AG08396 (cell line): ENCODE results near the gene RPS5.
A peak's percentile ranks its signal among the peaks of the same experiment; 100 is the strongest.
"Not testable (repeated sequence)": the region's sequence is repeated elsewhere in the genome, so short reads cannot be mapped to it uniquely, and the experiment has no call there.

Experiments used
- DNase-seq: peaks from one replicate; pipeline ENCODE4 v3.0.0; 2012; ENCODE audit warnings: low spot score, mixed read lengths

RPS5 gene

DNA sequence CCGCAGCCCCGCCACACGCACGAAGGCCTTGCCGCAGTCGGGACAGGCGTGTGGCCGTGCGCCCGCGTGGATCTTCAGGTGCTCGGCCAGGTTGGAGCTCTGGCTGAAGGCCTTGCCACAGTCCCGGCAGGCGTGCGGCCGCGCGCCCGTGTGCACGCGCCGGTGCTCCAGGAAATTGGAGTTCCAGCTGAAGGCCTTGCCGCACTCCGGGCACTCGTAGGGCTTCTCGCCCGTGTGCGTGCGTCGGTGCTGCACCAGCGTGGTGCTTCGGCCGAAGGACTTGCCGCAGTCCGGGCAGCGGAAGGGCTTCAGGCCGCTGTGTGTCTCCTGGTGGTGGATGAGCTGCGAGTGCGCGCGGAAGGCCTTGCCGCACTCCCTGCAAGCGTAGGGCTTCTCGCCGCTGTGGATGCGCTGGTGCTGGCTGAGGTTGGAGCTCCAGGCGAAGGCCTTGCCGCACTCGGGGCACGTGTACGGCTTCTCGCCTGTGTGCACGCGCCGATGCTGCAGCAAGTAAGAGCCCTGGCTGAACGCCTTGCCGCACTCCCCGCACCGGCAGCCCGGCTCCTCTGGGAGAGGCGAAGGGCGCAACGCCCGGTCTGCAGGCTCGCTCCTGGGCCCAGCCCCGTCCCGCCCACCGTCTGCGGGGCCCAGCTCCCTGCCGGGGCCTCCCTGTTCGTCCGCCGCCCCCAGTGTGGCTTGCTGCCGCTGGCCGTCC is 30.1 kb upstream of the RPS5 start:
- no peak for DNase-seq

DNA sequence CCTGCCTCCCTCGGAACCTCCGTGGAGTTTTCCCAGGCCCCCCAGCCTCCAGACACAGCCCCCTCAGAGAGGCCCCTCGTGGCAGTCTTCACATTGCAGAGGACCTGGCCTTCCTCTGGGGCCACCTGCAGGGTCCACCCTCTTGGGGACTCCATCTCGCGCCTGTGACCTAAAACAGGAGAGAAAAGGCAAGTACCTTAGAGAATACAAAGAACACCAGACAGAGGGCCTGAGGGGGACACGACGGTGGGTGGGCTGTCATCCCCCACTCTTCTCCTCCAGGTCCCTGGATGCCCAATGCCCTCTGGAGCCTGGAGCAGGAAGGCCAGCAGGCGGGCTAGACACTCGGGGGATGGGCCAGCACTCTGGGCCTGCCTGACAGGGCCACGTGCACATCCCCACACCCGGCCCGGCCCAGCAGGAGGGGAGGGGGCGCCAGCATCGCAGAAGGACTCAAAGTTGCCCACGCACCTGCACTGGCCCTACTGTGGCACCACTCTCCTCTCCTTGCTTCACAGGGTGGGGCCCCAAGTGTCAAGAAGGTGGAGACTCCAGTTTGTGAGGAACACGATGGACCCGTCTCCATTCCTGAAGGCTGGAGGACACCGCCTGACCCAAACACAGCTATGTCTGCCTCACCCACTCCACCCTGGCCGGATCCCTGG is 29.5 kb upstream of the RPS5 start:
- no peak for DNase-seq

DNA sequence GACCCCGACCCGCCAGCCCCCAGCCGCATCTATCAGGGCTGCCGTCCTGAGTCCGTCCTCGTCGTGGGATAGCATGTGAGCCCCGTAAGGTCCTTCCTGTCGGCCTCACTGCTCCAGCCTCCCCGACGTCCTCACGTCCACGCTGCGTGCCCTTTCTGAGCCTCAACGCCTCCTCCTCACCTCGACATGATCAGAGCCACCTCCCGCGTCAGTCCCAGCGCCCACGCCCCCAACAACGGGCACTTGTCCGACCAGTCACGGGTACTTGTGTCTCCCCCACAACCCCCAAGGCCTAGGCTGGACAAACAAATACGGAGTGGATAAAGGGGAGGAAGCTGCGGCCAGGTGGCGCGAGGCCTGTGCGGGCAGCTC is 25.2 kb upstream of the RPS5 start:
- DNase-seq: peak; percentile 70

DNA sequence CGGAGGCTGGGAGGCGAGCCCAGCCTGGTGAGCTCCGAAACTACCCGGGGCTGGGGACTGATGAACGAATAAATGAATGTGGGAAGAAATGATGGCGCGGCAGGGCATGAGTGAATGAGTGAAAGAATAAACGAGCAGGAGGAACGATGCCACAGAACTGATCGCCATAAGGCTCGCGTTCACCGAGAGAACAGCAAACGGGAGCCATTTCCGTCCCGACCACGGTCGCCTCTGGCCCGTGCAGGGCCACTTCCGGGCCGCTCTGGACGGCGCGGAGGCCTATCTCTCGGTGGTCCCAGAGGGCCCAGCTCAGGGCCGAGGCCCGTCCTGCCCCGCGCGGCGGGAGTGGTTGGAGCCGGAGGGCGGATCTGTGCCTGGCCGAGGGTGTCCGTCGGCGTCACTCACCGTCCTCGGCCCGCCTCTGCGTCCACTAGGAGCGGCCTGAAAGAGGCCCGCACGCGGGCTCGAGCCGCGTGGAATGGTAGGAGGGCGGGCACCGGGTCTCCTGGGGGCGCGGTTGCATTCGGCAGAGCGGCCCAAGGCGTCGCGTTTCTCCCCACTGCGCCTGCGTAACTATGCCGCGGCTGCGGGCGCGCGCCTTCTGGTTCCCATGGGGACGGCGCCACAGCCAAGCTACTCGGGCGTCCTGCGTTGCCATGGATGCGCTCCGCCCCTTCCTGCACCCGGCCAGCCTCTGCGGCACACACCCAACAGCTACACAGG is 24.6 kb upstream of the RPS5 start, which contains the start of gene ZNF497:
Gene ZNF497 (minus strand): TSS at position 480 of the 723 bp plus-strand sequence. CDS start 5,116 bp downstream, outside the sequence.
- DNase-seq: peak; percentile 100

DNA sequence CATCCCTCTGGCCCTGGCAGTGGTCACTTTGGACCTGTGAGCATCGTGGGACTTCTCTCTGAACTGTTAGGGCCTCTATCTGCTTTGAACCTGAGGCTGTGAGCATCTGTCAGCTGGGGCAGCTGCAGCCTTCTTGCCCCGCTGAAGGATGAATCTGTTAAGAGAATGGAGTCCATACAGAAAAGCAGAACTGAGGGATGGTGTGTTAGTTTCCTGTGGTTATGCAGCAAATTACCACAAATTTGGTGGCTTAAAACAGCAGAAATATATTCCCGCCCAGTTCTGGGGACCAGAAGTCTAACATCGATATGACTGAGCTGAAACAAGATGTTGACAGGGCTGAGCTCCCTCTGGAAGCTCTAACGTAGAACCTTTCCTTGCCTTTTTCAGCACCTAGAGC is 22.9 kb upstream of the RPS5 start:
- no peak for DNase-seq

DNA sequence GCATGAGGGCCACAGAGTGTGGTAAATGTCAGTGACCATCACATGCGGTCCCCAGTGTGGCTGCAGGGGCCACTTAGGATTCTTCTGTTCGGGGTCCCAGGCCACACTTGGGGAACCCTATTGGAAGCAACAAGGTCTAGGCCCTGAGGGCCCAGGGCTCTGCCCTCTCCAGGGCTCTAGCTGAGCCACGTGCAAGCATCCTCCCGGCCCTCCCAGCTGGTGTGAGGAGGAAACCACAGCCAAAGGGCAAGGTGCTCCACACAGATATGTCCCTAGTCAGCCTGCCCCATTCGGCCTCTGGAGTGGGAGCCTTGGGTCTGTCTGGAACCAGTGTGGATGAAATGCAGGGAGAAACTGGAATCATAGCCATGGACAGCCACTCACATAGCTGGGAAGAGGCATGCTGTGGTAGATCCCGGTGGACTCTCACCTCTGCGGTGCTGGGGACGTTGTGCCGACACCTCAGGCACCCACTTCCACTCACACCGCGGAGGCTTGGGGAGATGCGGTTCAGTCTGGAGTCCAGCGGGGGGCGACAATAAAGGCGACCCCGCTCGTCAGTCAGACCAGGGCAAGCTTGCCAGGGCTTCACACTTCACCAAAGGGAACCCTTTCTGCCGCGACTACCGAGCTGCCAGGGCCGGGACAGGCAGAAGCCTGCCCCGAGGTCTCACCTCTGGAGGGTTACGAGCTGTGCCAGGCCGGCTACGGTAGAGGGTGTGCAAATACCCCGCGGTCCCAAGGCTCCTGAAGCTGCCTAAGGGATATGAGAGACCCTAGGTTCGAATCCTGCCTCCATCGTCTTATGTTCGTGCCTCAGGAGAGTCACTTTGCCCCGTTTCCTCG is 20.3 kb upstream of the RPS5 start:
- DNase-seq: no peak

DNA sequence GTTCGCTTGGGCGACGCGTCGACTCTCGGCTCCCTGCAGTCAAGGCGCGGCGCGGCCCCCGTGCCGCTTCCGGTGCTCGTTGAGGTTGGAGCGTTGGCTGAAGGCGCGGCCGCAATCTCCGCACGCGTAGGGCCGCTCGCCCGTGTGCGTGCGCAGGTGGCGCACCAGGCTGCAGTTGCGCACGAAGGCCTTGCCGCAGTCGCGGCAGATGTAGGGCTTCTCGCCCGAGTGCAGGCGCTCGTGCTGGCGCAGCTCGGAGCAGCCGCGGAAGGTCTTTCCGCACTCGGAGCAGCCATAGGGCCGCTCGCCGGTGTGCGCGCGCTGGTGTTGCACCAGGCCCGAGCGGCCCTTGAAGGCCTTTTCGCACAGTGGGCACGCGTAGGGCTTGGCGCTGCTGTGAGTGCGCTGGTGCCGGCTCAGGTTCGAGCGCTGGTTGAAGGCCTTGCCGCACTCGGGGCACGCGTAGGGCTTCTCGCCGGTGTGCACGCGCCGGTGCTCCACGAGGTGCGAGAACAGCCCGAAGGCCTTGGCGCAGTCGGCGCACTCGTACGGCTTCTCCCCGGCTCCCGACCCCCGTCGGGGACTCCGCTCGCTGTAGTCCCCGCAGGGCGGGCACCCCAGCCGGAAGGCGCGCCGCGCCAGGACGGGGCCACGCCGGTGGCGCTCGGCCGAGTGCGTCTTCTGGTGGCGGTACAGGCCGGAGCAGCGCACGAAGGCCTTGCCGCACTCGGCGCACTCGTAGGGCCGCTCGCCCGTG is 19.2 kb upstream of the RPS5 start:
- no peak for DNase-seq

DNA sequence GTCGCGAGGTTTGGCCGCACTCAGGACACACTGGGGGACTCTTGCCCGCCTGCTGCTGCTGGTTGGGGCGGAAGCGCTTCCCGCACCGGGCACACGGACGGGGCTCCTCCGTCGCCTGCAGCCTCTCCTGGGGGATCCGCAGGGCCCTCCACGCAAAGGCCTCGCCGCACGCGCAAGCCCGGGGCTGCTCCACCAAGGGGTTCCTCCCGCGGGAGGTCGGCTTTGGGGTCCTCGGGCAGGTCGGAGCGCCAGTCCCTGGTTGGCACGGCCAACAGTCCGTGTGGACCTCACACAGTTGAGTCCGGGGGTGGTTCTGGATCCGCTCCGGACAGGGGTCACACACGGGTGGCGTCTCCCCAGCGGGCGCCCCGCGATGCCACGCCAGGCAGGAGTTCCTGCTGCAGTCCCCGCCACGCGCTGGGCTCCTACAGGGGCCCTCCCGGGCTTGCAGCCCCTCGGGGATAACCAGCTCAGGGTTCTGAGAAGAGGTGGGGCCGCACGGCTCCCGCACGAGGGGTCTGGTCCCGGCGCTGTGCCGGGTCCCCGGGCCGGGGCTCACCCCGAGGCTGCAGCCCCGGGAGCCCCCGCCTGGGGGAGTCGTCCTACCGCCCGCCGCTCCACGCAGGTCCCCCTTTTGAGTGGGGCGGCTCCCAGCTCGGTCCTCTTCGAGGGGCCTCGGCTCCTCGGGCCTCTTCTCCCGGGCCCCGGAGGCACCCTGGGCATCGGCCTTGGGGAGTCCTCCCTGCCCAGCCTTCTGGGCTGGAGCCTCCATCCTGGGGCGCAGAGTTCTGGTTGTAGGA is 18.3 kb upstream of the RPS5 start:
- no peak for DNase-seq

DNA sequence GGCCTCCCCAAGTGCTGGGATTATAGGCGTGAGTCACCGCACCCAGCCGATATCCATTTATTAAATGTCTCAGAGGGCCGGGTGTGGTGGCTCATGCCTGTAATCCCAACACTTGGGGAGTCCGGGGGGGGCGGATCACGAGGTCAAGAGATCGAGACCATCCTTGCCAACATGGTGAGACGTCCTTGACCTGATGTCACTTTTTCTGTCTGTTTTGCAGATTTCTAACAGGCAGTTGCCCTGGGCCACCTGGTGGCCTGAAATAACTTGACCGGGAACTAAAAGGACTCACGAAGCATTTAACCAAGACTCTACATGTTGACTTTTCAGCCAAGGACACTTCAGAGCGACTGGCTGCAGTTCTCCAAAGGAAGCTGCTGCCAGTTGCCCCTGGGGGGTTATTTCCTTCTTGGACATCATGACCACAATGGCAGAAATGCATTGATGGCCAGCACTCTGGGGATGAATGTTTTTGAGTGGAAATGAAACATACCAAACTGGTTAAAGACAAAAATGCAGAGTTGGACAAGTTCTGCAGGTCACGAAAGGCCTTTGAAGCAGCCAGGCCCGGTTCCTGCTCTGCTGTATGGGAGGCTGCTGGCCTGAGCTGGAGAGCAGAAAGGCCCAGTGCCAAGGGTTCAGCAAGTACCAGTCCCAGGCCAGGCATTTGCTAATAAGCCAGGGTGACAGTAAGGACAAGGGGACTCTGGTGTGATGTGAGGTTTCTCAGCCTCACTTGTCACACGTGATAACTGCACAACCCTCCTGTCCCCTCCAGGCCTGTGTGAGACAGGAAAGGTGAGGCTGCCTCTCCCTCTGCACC is 14.5 kb upstream of the RPS5 start:
- DNase-seq: no peak

DNA sequence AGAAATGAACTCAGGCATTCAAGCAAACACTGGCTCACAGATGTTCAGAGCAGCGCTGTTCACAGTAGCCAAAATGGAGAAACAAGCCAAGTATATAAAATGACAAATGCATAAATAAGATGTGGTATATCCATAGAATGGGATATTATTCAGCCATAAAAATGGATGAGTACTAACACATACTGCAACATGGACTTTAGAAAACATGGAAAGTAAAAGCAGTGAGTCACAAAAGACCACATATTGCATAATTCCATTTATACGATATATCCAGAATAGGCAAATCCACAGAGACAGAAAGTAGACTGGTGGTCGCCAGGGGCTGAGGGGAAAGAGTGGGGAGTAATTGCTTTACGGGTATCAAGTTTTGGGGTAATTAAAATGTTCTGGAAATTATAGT is 12.9 kb upstream of the RPS5 start:
- no peak for DNase-seq

DNA sequence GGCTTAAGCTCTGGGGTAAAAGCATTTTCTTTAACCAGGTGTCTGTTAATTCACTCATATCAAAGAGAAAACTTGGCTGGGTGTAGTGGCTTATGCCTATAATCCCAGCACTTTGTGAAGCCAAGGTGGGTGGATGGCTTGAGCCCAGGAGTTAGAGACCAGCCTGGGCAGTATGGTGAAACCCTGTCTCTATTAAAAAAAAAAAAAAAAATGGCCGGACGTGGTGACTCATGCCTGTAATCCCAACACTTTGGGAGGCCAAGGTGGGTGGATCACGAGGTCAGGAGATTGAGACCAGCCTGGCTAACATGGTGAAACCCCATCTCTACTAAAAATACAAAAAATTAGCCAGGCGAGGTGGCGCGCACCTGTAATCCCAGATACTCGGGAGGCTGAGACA is 10.3 kb upstream of the RPS5 start:
- not testable (repeated sequence) for DNase-seq

DNA sequence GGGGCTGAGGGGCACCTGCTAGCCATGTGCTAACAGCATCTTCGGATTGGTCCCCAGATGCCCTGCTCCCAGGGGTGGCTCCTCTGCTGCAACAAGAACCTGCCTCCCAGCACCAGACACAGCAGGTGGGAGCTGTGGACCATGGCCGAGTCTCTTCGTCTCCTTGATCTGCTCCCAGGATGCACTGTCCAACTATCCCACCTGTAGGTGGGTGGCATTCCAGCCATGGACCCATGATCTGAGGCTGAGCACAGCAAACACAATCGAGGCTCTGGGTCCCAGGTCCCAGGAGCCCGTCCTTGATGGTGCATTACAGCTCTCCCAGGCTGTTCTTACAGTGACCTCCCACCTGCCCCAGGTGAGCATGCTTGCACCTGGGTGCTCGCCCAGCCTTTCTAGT is 7.8 kb upstream of the RPS5 start:
- no peak for DNase-seq

DNA sequence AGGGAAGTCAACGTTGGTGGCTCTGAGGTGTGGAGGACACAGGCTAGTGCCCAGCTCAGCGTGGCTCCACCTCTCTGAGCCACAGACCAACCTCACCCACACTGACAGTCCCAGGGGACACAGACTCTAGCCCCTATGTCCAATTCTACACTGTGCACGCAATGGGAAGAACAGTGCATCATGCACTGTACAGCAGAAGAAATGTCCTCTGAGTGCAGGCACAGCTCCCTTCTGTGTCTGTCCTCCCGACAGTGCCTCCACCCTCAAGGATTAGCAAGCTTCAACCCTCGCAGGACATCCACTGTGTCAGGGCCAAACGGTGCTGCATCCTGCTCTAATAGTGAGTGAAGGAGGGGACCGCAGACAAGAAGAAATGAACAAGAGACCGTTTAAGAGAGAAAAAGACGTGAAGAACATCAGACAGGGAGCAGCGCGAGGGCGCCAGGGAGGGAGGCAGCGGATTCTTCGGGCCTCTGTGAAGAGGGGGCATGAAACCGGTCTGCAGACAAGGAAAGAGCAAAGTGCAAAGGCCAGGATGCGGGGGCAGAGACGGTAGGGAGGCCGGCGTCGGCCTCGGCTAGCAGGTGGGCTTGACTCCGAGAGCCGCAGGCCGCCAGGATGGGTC is 6.9 kb upstream of the RPS5 start:
- DNase-seq: no peak

DNA sequence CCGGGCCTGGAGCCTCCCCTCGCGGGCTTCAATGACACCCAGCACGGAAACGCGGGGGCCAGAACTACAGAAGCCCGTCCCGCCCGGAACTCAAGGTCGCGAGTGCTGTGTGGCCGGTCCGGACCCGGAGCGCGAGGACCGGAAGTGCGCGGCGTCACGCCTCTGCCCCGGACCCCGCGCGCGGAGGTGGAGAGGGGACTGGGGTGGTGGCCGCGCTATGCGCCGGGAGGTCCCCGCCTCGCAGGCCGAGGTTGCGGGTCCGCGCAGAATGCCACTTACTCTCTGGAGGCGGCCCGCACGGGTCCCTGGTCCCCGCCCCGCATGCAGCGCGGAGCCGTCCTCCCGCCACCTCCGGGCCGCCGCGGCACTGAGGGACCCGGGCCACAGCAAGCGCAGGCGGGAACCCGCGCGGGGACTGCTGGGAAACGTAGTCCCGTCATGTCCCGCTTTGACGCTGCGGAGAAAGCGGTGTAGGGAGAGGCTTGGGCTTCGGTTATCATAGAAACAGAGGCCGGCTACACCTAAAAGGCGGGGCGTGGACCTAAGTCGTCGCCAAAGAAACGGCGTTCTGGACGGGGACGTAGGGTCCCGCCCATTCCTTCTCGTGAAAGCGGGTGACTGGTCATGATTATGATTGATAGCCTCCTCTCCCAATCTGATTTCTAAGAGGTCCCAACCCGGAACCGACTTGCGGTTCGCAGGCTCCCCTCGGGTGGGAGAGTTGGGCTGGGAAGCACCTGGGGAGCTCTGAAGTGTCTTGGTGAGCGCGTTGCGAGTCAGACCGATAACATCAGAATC is 6.2 kb upstream of the RPS5 start, which contains the start of gene ZNF837:
Gene ZNF837 (minus strand): TSS at position 369 of the 798 bp plus-strand sequence. CDS start 11,698 bp downstream, outside the sequence.
- DNase-seq: peak; percentile 98

DNA sequence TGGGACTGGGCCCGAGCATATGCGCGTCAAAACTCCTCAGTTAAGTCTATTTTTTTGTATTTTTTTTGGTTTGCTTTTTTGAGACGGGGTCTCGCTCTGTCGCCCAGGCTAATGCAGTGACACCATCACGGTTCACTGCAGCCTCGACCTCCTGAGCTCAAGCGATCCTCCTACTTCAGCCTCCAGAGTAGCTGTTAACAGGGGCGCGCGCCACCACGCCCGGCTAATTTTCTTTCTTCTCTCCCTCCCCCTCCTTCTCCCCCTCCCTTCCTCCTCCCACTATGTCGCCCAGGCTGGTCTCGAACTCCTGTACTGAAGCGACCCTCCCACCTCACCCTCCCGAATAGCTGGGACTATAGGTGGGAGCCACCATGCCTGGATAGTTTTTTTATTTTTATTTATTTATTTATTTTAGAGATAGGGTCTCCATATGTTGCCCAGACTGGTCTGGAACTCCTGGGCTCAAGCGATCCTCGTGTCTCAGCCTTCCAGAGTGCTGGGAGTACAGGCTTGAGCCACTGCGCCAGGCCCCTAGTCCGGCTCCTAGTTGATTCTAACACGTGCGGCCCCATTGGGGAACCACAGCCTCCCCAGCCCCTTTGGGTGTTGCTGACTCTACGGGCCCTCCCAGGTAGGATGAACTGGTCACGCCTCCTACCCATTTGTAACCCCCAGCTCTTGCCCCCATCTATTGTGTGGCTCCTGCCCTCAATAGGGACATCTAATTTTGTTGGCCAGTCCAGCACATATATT is 5.4 kb upstream of the RPS5 start:
- DNase-seq: no peak

DNA sequence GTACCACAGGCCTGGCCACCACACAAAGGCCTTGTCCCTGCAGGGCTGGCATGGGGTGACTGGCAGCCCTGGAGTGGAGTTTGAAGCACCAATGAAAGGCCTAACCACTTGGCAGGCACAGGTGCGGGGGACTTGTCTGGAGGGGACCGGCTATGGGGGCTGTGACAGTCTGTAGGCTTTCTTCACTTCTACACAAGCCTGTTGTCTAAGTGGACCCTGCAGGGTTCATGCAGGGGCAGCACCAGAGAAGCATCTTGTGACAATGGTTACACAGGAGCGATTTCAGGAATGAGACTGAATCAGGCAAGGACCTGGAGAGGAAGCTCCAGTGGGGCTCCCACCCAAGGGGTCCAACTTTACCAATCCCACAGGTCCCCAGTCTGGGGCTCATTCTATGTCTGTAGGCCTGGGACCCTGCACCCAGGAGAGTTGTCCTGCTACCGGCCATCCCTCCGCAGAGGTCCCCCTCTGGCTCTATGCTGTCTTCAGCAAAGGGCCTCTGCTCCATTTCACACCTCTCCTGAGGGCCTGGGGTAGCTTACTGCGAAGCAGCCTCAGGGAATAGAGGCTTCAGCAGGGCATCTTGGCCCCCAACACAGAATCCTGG is 4.0 kb upstream of the RPS5 start:
- DNase-seq: no peak

DNA sequence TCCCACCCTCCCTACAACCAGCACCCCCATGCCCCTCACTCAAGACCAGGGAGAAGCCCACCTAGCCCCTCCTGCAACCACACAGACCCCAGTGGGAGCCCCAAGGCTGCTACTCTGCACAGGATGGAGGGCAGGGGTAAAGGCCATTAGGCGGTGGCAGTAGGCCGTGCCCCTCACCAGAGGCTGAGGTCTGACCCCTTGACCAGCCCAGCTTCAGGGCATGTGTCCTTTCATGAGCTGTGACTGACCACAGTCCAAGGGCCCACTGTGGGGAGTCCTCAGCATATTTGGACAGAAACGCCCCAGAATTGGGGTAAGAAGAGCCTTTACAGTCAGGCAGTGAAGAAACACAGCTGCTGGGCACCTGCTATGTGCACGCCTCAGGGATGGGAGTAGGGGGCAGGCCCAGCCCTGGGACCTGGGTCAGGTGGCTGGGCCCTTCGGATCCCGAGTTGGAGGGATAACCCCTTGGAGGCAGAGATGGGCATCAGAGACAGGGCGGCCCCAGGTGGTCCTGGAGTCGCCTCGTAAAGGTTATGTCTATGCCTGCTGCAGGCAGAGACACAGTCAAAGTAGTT is 1.7 kb upstream of the RPS5 start:
- no peak for DNase-seq
